ENCODE data around the gene TTYH2.

DNA sequence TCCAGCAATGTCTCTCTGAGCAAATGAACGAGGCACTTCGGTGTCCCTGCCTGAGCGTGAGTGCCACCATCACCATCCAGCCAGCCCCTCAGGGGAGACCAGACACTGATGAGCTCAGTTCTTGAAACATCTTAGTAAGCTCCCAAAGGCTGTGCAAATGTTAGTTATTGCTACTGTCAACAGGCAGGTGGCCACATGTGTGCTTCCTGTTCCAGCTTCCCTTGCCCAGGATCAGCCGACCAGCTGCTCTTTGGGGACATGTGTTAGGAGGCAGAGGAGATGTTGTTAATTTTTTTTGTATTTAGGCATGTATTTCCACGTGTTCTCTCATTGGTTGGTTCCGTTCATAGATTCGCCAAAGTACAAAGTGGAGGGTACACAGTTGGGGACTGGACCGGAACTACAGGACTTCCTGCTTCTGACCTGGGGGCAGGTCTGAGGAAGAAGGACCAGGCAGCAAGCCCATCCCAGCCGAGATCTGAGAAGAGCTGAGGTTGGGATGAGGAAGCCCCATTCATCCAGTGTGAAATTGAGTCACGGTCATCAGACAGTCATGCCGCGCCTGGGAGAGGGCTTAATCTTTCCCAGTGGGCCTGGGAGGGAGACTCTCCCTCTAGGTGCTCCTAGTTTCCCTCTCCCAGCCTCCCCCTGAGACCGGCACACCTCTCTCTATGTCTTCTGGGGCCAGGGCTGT is 3.8 kb downstream of the TTYH2 start:
- TF ChIP-seq POLR2A (IDR thresholded peaks at IDR 0.05) = no peak
- TF ChIP-seq, protein P1, sequence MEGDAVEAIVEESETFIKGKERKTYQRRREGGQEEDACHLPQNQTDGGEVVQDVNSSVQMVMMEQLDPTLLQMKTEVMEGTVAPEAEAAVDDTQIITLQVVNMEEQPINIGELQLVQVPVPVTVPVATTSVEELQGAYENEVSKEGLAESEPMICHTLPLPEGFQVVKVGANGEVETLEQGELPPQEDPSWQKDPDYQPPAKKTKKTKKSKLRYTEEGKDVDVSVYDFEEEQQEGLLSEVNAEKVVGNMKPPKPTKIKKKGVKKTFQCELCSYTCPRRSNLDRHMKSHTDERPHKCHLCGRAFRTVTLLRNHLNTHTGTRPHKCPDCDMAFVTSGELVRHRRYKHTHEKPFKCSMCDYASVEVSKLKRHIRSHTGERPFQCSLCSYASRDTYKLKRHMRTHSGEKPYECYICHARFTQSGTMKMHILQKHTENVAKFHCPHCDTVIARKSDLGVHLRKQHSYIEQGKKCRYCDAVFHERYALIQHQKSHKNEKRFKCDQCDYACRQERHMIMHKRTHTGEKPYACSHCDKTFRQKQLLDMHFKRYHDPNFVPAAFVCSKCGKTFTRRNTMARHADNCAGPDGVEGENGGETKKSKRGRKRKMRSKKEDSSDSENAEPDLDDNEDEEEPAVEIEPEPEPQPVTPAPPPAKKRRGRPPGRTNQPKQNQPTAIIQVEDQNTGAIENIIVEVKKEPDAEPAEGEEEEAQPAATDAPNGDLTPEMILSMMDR (IDR thresholded peaks at IDR 0.05) = no peak
